IMR-90 (cell line): ENCODE data around the gene CYB5B. TPM values are rescaled to one million over a fixed set of nuclear protein-coding genes. Genes with fewer than 3 reads are reported as not detected.

ENCODE experiments used
- ATAC-seq: fragments of 200-7000 bp; cut with Tn5 transposase; 2 replicates; pipeline ENCODE4 v1.9.1; 2020; ENCODE audit warnings: low read depth, mild to moderate bottlenecking, moderate library complexity
- BruUV-seq: library from RNA; stranded (reverse); fragments of 400-500 nt; replicated peaks from 2 replicates; lab custom pipeline; 2021; lab: Mats Ljungman, UMichigan
- CTCF ChIA-PET: fragments of 300-600 bp; formaldehyde crosslinking; extraction: SDS; loops from one replicate; lab custom pipeline; 2021; ENCODE audit warnings: antibody characterized with exemption; lab: Yijun Ruan, JAX
- POLR2A ChIA-PET: fragments of 300-600 bp; sonication (Branson Sonifier 250); formaldehyde crosslinking; loops from one replicate; lab custom pipeline; 2022; ENCODE audit warnings: antibody characterized with exemption; ENCODE audit not compliant: unreplicated experiment; lab: Charles Lee
- DNase-seq: peaks from one replicate; pipeline ENCODE4 v3.0.0; 2013
- H2AFZ ChIP-seq: replicated peaks from 2 replicates; pipeline ENCODE3; 2013; ENCODE audit warnings: low read length, mild to moderate bottlenecking; ENCODE audit not compliant: poor library complexity
- H2AK5ac ChIP-seq: 2 replicates; pipeline ENCODE4 v1.6.1; 2013; ENCODE audit warnings: low read depth, low read length, inconsistent platforms
- H2AK9ac ChIP-seq: replicated peaks from 2 replicates; pipeline ENCODE3; 2013; ENCODE audit warnings: mild to moderate bottlenecking, low read depth, low read length, moderate library complexity; ENCODE audit not compliant: poor library complexity
- H2BK120ac ChIP-seq: 2 replicates; pipeline ENCODE4 v1.6.1; 2013; ENCODE audit warnings: low read depth, low read length, inconsistent platforms
- H2BK15ac ChIP-seq: 3 replicates; pipeline ENCODE4 v1.6.1; 2013; ENCODE audit warnings: low read depth, low read length, inconsistent platforms
- H2BK20ac ChIP-seq: 2 replicates; pipeline ENCODE4 v1.6.1; 2013; ENCODE audit warnings: low read depth, mild to moderate bottlenecking, inconsistent platforms, low read length, moderate library complexity
- H2BK5ac ChIP-seq: 2 replicates; pipeline ENCODE4 v1.6.1; 2013; ENCODE audit warnings: mild to moderate bottlenecking, low read depth, low read length, inconsistent platforms; ENCODE audit not compliant: poor library complexity, severe bottlenecking
- H3K14ac ChIP-seq: replicated peaks from 2 replicates; pipeline ENCODE4 v1.6.1; 2013; ENCODE audit warnings: low read depth, low read length, inconsistent platforms
- H3K18ac ChIP-seq: 2 replicates; pipeline ENCODE4 v1.6.1; 2013; ENCODE audit warnings: low read depth, low read length, control low read depth
- H3K23ac ChIP-seq: 2 replicates; pipeline ENCODE4 v1.6.1; 2013; ENCODE audit warnings: low read depth, low read length, inconsistent platforms
- H3K27ac ChIP-seq: 2 replicates; pipeline ENCODE4 v1.5.1; 2013; ENCODE audit warnings: mild to moderate bottlenecking, control low read depth, low read length; ENCODE audit not compliant: insufficient read depth
- H3K27me3 ChIP-seq: 2 replicates; pipeline ENCODE4 v1.6.1; 2013; ENCODE audit warnings: low read length; ENCODE audit not compliant: control insufficient read depth, insufficient read depth
- H3K36me3 ChIP-seq: 2 replicates; pipeline ENCODE4 v1.6.1; 2013; ENCODE audit warnings: low read length, mixed read lengths; ENCODE audit not compliant: control insufficient read depth, insufficient read depth
- H3K4ac ChIP-seq: 2 replicates; pipeline ENCODE4 v1.6.1; 2013; ENCODE audit warnings: low read depth, low read length, inconsistent platforms
- H3K4me1 ChIP-seq: 2 replicates; pipeline ENCODE4 v1.6.1; 2013; ENCODE audit warnings: low read length, mixed read lengths; ENCODE audit not compliant: control insufficient read depth, insufficient read depth
- H3K4me2 ChIP-seq: 2 replicates; pipeline ENCODE4 v1.6.1; 2013; ENCODE audit warnings: low read depth, mild to moderate bottlenecking, control low read depth, low read length, moderate library complexity
- H3K4me3 ChIP-seq: 2 replicates; pipeline ENCODE4 v1.5.1; 2013; ENCODE audit warnings: low read depth, mild to moderate bottlenecking, control low read depth, low read length, moderate library complexity; ENCODE audit not compliant: insufficient read depth
- H3K56ac ChIP-seq: 2 replicates; pipeline ENCODE4 v1.6.1; 2013; ENCODE audit warnings: low read length, inconsistent platforms; ENCODE audit not compliant: insufficient read depth; ENCODE audit errors: extremely low read depth
- H3K79me1 ChIP-seq, 2 experiments: 2 replicates each; pipeline ENCODE4 v1.6.1; 2013; ENCODE audit warnings: low read length in 2 of 2, inconsistent platforms in 1 of 2, low read depth in 1 of 2
- H3K9ac ChIP-seq: 2 replicates; pipeline ENCODE4 v1.6.1; 2013; ENCODE audit warnings: low read depth, low read length, control low read depth
- H3K9me1 ChIP-seq: 2 replicates; pipeline ENCODE4 v1.6.1; 2013; ENCODE audit warnings: low read length, inconsistent platforms; ENCODE audit not compliant: insufficient read depth
- H3K9me3 ChIP-seq: 2 replicates; pipeline ENCODE4 v1.6.1; 2013; ENCODE audit warnings: low read length; ENCODE audit not compliant: control insufficient read depth, insufficient read depth
- H4K20me1 ChIP-seq: 2 replicates; pipeline ENCODE4 v1.6.1; 2013; ENCODE audit warnings: low read length, inconsistent platforms; ENCODE audit not compliant: insufficient read depth
- H4K5ac ChIP-seq: 2 replicates; pipeline ENCODE4 v1.6.1; 2013; ENCODE audit warnings: mild to moderate bottlenecking, low read depth, low read length, control low read depth
- H4K8ac ChIP-seq, 2 experiments: 2 replicates each; pipeline ENCODE4 v1.6.1; 2013; ENCODE audit warnings: low read depth in 2 of 2, low read length in 2 of 2, control low read depth in 1 of 2, inconsistent platforms in 1 of 2
- H4K91ac ChIP-seq: 2 replicates; pipeline ENCODE4 v1.6.1; 2013; ENCODE audit warnings: low read depth, low read length, inconsistent platforms; ENCODE audit not compliant: insufficient read depth
- BHLHE40 ChIP-seq: fragments of 150-350 bp; IDR thresholded peaks from 2 replicates; pipeline ENCODE4 v1.6.1; 2016; ENCODE audit warnings: mild to moderate bottlenecking, low read depth, low read length
- CEBPB ChIP-seq: IDR thresholded peaks from 2 replicates; pipeline ENCODE4 v1.6.1; 2012; ENCODE audit warnings: low read depth, low read length, improper control_type of control experiment
- CHD1 ChIP-seq: IDR thresholded peaks from 2 replicates; pipeline ENCODE4 v1.6.1; 2012; ENCODE audit warnings: low read depth, low read length, improper control_type of control experiment
- ELK1 ChIP-seq: fragments of 150-350 bp; IDR thresholded peaks from 2 replicates; pipeline ENCODE4 v1.6.1; 2016; ENCODE audit warnings: low read depth, mild to moderate bottlenecking, low read length, moderate library complexity, borderline replicate concordance
- FOS ChIP-seq: fragments of 150-350 bp; IDR thresholded peaks from 2 replicates; pipeline ENCODE4 v1.6.1; 2016; ENCODE audit warnings: low read depth, low read length
- MAFK ChIP-seq: IDR thresholded peaks from 2 replicates; pipeline ENCODE4 v1.6.1; 2012; ENCODE audit warnings: low read depth, low read length, improper control_type of control experiment
- MAZ ChIP-seq: IDR thresholded peaks from 2 replicates; pipeline ENCODE4 v1.6.1; 2012; ENCODE audit warnings: low read depth, mild to moderate bottlenecking, low read length, improper control_type of control experiment, moderate library complexity, borderline replicate concordance
- MXI1 ChIP-seq: IDR thresholded peaks from 2 replicates; pipeline ENCODE4 v1.6.1; 2012; ENCODE audit warnings: low read depth, mild to moderate bottlenecking, low read length, moderate library complexity, borderline replicate concordance
- NFE2L2 ChIP-seq: fragments of 150-350 bp; IDR thresholded peaks from 2 replicates; pipeline ENCODE4 v1.6.1; 2016; ENCODE audit warnings: low read depth, mild to moderate bottlenecking, low read length
- POLR2A ChIP-seq: IDR thresholded peaks from 2 replicates; pipeline ENCODE4 v1.6.1; 2012; ENCODE audit warnings: mild to moderate bottlenecking, low read depth, low read length
- RAD21 ChIP-seq: IDR thresholded peaks from 2 replicates; pipeline ENCODE4 v1.6.1; 2012; ENCODE audit warnings: low read length, improper control_type of control experiment
- RCOR1 ChIP-seq: IDR thresholded peaks from 2 replicates; pipeline ENCODE4 v1.6.1; 2012; ENCODE audit warnings: mild to moderate bottlenecking, low read length, improper control_type of control experiment; ENCODE audit not compliant: insufficient replicate concordance
- RFX5 ChIP-seq: IDR thresholded peaks from 2 replicates; pipeline ENCODE4 v1.8.0; 2012; ENCODE audit warnings: low read depth, mild to moderate bottlenecking, low read length, moderate library complexity
- SMC3 ChIP-seq: fragments of 150-350 bp; IDR thresholded peaks from 2 replicates; pipeline ENCODE4 v1.6.1; 2016; ENCODE audit warnings: low read depth, mild to moderate bottlenecking, antibody characterized with exemption, low read length, moderate library complexity
- WGBS, 2 experiments: methylation state at CpG; one replicate each; pipeline versions ENCODE4 v1.1.5 to v1.1.7; 2013; ENCODE audit warnings: missing lambda C conversion rate in 2 of 2; ENCODE audit not compliant: insufficient read length in 1 of 2; ENCODE audit errors: extremely low coverage in 2 of 2; 5-methylcytosine and 5-hydroxymethylcytosine counted together
- dilution Hi-C: fragments of 300-500 bp; cut with HindIII; formaldehyde crosslinking; loops from one replicate; pipeline ENCODE4 v1.14.3; 2018; ENCODE audit warnings: low sequenced_read_pairs; ENCODE audit not compliant: unreplicated experiment
- in situ Hi-C: fragments of 300-500 bp; cut with MboI; formaldehyde crosslinking; loops from 3 replicates; pipeline ENCODE4 v1.14.3; 2019; ENCODE audit warnings: low sequenced_read_pairs, inconsistent platforms, mixed read lengths
- intact Hi-C: fragments of 100-400 bp; cut with micrococcal nuclease; formaldehyde crosslinking; loops from 2 replicates; pipeline ENCODE4 v1.10.0; 2022
- polyA plus RNA-seq, 3 experiments: library from polyadenylated mRNA; depleted of rRNA; stranded (reverse); fragments of >200 nt; gene quantifications; 2 replicates each; pipeline ENCODE4 v1.2.3, GENCODE V29; 2012; ENCODE audit warnings: low replicate concordance in 1 of 3
- total RNA-seq: library from RNA; depleted of rRNA; stranded (reverse); fragments of >200 nt; gene quantifications from 2 replicates; pipeline ENCODE4 v1.2.3, GENCODE V29; 2012
- TF ChIP-seq, protein P1 (sequence below): conservative IDR thresholded peaks from 2 replicates; pipeline ENCODE4 v1.5.1; 2012; ENCODE audit warnings: mild to moderate bottlenecking, low read depth, low read length, improper control_type of control experiment
- TF ChIP-seq, protein P2 (sequence below): fragments of 150-350 bp; IDR thresholded peaks from 2 replicates; pipeline ENCODE4 v1.6.1; 2017; ENCODE audit warnings: mild to moderate bottlenecking, antibody characterized with exemption, low read length, low read depth

Gene CYB5B
- total and polyA plus RNA-seq, 2 of the 4 experiments (the other 2 are of a cell fraction), result 100 to 102 TPM

DNA sequence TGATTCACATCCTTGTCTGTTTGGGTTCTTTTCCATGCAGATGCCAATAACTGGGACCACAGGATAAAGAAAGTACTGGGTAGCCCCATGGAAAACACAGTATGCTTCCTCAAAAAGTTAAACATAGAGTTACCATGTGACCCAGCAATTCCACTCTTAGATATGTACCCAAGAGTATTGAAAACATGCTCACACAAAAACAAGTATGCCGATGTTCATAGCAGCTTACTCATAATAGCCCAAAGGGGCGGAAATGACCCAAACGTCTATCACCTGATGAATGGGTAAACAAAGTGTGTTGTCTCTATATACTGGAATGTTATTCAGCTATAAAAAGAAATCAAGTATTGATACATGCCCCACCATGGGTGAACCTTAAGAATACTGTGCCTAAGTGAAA lies 55.4 kb downstream of the CYB5B start:
- no peak overlapping the region for H3K4me2 ChIP-seq
- no CpG with 5 or more reads among the region's 3 CpGs for WGBS, 2 experiments
- H2BK15ac ChIP-seq, result peak overlapping the region; percentile 75; the same call in 1 of the 3 replicates
- no peak overlapping the region for H3K9ac ChIP-seq
- 0 out of 2 replicates have a peak, but pooled peaks cover 3% of the 10 kb centered on the region for H4K20me1 ChIP-seq
- no peak overlapping the region for H3K18ac ChIP-seq
- H3K4me1 ChIP-seq, result peaks cover 28% of the 10 kb centered on the region
- dilution Hi-C loops, result no loop called here
- H3K9me3 ChIP-seq, result no peaks in the 10 kb centered on the region
- no peak overlapping the region for H3K56ac ChIP-seq
- no peak overlapping the region for H2BK5ac ChIP-seq
- ATAC-seq (no peak), DNase-seq (no peak)
- no peak overlapping the region; the same call in 1 of the 2 replicates for H2AK5ac ChIP-seq
- no peak overlapping the region for H3K4me3 ChIP-seq
- TF ChIP-seq RFX5 (no peak), ELK1 (no peak), MXI1 (no peak), MAFK (no peak), POLR2A (no peak), BHLHE40 (no peak), FOS (no peak), CHD1 (no peak), CEBPB (no peak), RAD21 (no peak), RCOR1 (no peak), SMC3 (no peak), MAZ (no peak), NFE2L2 (no peak)
- TF ChIP-seq, protein P1, sequence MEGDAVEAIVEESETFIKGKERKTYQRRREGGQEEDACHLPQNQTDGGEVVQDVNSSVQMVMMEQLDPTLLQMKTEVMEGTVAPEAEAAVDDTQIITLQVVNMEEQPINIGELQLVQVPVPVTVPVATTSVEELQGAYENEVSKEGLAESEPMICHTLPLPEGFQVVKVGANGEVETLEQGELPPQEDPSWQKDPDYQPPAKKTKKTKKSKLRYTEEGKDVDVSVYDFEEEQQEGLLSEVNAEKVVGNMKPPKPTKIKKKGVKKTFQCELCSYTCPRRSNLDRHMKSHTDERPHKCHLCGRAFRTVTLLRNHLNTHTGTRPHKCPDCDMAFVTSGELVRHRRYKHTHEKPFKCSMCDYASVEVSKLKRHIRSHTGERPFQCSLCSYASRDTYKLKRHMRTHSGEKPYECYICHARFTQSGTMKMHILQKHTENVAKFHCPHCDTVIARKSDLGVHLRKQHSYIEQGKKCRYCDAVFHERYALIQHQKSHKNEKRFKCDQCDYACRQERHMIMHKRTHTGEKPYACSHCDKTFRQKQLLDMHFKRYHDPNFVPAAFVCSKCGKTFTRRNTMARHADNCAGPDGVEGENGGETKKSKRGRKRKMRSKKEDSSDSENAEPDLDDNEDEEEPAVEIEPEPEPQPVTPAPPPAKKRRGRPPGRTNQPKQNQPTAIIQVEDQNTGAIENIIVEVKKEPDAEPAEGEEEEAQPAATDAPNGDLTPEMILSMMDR, result no peak
- TF ChIP-seq, protein P2, sequence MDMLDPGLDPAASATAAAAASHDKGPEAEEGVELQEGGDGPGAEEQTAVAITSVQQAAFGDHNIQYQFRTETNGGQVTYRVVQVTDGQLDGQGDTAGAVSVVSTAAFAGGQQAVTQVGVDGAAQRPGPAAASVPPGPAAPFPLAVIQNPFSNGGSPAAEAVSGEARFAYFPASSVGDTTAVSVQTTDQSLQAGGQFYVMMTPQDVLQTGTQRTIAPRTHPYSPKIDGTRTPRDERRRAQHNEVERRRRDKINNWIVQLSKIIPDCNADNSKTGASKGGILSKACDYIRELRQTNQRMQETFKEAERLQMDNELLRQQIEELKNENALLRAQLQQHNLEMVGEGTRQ, result no peak
- H2AK9ac ChIP-seq, result no peak overlapping the region
- H4K91ac ChIP-seq, result no peak overlapping the region
- intact Hi-C loops, result no loop called here
- POLR2A ChIA-PET, result no interaction called here
- no TSS peak for BruUV-seq
- in situ Hi-C loops, result no loop called here
- no peak overlapping the region for H4K5ac ChIP-seq
- peak overlapping the region; percentile 76; the same call in 1 of the 2 replicates for H2BK20ac ChIP-seq
- no peaks in the 10 kb centered on the region for H3K36me3 ChIP-seq
- no peaks in the 10 kb centered on the region for H3K27me3 ChIP-seq
- CTCF ChIA-PET, result no interaction called here
- H3K27ac ChIP-seq, result no peak overlapping the region
- H2BK120ac ChIP-seq, result peak overlapping the region; percentile 22; the same call in 1 of the 2 replicates
- H3K23ac ChIP-seq, result no peak overlapping the region
- no peak overlapping the region for H2AFZ ChIP-seq
- H3K14ac ChIP-seq, result 0 out of 2 replicates have a peak overlapping the region, but pooled peaks have one; percentile 58
- peaks cover 11% of the 10 kb centered on the region; the same call in 1 of the 2 replicates for H3K9me1 ChIP-seq
- peak overlapping the region; percentile 69; the same call in 1 of the 2 replicates for H3K4ac ChIP-seq
- H4K8ac ChIP-seq, result peak overlapping the region in 1 of 2 experiments; percentile 29; a peak in 1 of 4 replicates
- H3K79me1 ChIP-seq, result peaks cover 0 to 3% of the 10 kb centered on the region in 2 experiments; a peak in 1 of 4 replicates
